SW 1271 (cell line): Measurements from ENCODE around the gene CNPY1.

Experiments
- DNase-seq, 2 experiments: peaks; one replicate each; lab custom pipeline; 2025; lab: John Stamatoyannopoulos, UW

CNPY1 gene

GRCh38 chr7:155558961-155559360 is 12.6 kb upstream of the CNPY1 start:
- DNase-seq: no peak

- no peak for DNase-seq
Measured at GRCh38 chr7:155558351-155558750, 12.0 kb upstream of the CNPY1 start.

DNA sequence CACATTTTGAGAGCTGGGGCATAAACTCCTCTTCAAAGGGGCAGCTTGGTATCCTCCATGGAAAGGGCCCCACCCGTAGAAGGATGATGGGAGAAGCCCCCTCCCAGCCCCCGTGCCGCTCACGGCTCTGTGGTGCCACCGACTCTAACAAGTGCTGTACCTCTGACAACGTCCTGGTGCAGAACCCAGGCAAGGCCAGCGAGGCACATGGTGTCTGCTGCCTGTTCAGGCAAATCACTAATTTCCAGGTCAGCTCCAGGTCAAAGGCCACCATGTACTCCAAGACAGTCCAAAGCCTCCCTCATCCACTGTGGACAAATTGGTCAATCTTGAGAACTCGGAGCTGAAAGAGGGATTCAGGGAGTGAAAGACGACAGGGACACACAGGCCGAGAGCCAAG is 11.4 kb upstream of the CNPY1 start:
- no peak for DNase-seq

DNA sequence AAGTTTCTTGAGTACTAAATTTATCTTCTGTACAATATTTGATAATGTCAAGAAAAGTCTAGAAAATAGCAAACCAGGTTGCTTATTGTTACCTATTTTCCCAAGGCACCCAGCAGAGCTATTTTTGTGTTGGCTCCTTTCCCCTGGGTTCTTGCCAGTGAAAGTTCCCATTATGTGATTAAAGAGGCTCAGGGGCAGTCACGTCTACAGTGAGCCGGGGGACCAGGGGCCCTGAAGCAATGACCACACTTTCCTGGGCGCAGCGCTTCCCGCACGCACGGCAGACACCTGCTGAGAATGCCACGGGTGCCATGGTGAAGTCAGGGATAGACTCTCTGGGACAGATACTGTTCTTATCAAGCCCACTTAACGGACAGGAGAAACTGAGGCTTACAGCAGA is 10.4 kb upstream of the CNPY1 start:
- DNase-seq: no peak

GRCh38 chr7:155555116-155555695 is 8.8 kb upstream of the CNPY1 start:
- no peak for DNase-seq

DNA sequence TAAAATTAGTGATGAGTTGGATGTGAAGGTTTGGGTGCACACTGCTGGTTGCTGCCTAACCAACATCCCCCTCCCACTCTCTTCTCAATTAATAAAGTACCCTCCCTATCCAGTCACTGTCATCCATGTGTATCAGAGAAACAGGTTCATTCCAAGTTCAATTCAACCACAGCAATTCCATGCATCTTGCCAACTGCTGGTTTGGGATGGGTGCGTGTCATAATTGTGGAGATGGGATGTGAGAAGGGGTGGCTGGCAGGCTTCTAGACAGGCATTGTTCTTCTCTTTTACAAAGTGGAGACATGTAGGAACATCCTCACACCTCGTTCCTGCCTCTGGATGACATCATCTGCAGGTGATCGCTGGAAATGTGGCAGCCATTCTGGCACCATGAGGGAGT is 7.5 kb upstream of the CNPY1 start:
- DNase-seq: no peak

- DNase-seq: no peak
Measured at GRCh38 chr7:155551785-155552611, 5.6 kb upstream of the CNPY1 start.

- no peak for DNase-seq
Measured at GRCh38 chr7:155550916-155551315, 4.6 kb upstream of the CNPY1 start.

- no peak for DNase-seq
Measured at GRCh38 chr7:155549226-155549625, 2.9 kb upstream of the CNPY1 start.

DNA sequence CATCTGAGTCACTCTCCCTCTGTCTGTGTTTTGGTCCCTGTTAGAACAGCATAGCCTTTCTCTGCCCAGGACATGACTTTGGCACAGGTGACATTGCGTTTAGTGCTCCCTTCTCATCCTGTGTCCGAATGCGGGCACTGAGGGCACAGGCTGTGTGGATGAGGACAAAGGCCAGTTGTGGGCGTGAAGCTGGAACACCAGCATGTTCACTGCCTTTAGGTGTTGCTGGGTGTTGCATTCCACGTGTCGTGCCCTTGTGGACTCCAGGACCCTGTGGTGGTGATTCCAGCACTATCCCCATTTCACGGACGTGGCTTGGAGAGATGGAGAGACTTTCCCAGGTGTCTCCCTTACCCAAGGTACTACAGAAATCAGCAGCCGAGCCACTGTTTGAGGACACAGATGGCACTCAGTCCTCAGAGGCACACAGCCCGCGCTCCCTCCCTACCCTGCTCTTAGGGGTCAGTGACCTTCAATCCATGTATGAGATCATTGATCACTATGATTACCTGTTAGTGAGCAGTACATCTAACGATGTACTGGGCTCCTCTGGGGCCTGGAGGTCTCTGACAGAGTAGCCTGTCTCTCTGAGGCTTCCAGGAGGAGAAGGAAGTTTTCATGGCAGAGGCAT is 917 bp upstream of the CNPY1 start:
- DNase-seq: no peak

DNA sequence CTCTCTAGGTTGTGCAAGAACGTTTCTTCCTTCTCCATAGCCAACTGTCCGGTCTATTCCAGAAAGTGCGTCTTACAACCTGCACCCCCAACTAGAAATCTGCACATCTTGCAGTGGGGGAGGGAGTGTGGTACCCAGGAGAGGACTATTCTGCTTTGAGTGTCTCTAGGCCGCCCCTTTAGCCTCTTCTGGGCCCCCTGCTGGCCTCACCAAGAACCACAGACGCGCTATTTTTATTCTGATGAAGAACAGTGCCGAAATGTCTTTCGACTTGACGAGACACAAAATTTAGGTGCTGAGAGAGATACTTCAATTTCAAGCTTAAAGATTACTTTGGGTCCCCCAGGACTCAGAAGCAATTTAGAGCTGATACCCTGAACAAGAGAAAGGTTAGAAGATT is 1.0 kb downstream of the CNPY1 start:
- no peak for DNase-seq

DNA sequence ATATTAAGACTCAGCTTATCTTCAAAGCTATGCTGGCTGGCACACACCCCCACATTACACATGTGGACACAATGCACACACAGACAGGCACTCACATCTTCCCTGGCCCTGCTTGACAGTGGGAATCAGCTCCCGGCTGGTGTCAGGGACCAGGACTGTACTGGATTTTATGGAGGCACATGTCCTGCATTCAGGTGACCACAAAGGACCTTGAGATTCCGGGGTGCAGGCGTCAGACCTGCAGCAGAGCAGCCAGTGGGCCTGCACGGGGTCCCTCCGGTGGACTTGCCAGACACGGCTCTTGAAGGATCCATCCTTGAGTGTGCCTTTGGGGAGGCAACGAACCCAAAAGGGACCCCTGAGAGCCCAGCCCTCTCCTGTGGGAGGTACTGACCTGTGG is 1.9 kb downstream of the CNPY1 start:
- no peak for DNase-seq

DNA sequence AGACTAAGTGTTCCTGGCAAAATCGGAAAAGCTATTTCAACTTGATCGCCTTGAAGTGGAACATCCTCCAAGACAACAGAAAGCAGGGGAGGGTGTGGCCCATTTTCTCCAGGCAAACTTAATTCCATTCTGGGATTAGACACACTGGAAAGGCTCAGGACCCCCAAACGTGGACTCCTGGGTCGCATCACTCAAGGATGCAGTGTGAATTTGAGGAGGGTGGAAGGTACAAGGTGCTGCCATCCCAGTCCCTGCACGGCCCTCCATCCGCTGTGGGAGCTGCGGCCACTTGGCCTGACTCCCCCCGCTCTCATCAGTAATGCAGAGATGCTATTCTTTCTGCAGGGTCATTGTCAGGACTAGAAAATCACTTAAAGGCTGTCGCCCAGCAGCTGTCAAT is 2.4 kb downstream of the CNPY1 start:
- no peak for DNase-seq

GRCh38 chr7:155543011-155543876 is 3.1 kb downstream of the CNPY1 start:
- DNase-seq: no peak

DNA sequence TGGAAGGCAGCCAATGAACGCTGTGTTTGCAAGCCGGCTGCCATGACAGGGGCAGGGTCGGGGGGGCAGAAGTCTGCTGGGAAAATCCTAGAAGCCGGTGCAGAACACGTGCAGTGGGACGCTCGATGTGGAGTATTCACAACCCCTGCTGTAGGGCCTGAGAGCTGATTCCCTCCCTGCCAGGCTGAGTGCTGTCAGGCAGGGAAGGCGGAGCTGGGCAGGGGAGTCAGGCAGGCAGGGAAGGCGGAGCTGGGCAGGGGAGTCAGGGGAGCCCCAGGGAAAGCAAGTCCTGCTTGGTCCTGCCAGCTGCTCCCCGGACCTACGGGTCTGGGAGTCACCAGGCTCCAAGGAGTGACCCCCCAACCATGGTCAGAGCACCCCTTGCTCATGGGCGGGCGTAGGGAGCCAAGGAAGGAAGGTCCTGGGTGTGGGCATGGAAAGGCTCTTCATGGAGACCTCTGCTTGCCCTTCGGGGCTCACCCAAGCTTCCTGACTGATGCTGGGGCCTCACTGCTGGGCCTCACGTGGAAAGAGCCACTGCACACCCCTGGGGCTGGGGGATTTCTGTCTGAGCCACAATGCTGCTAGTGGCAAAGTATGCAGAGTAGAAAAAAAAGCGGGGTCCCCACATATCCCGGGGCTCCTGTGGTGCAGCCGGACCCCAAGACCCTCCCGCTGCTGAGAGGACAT is 4.2 kb downstream of the CNPY1 start:
- no peak for DNase-seq

DNA sequence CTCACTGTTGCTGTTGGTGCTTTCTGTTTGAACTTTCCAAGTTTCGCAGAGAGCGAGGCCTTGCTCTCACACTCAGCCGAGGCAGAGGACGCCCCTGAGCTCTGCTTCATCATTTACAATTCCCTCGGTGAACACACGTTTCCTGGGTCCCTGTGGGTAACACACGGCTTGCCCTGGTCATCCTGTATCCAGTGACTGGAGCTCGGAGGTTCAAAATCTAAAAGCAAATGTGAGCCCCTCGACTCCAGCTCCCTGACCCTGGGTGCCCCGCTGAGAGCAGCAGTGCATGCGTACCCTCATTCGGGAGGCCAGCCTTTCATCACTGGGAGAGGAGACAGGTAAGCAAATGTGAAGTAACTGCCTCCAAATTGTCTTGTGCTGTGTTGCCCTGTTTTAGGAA is 5.8 kb downstream of the CNPY1 start:
- DNase-seq: no peak

DNA sequence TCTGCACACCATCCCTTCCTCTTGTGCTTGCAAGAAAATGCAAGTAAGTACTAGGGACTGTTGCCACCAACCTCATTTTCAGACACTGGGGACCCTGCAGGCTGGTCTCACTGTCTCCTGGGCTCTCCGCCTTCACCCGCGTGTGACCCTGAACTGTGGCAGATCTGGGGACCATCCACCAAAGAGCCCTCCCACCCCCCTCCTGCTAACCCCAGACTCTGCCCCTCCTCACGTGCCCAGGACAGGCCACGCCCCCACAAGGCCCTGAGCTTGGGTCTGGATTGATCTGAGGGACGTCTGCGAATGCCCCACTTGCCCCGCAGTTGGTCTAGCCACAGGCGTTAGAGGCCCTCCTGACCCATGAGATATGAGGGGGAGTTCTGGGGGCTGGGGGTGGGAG is 8.1 kb downstream of the CNPY1 start:
- no peak for DNase-seq

GRCh38 chr7:155536451-155536850 is 9.9 kb downstream of the CNPY1 start:
- no peak for DNase-seq

GRCh38 chr7:155534691-155535090 is 11.7 kb downstream of the CNPY1 start:
- no peak for DNase-seq

- no peak for DNase-seq
Measured at GRCh38 chr7:155533827-155534690, 12.3 kb downstream of the CNPY1 start.
